Suprapubic skin (tissue), 4 donors: Measurements from ENCODE around the gene TEKT3.

Experiments used
- CTCF ChIP-seq, 2 donors: fragments of 200-600 bp in 1 of 2; fragments of 450-650 bp in 1 of 2; sonication (generic) in 1 of 2; IDR thresholded peaks; one replicate each; pipeline ENCODE4 v1.5.1; 2016 to 2019; ENCODE audit warnings: antibody characterized with exemption in 2 of 2, mild to moderate bottlenecking in 1 of 2, moderate library complexity in 1 of 2
- POLR2A ChIP-seq, 2 donors: fragments of 450-650 bp; IDR thresholded peaks; one replicate each; pipeline ENCODE4 v1.6.1; 2017; ENCODE audit warnings: antibody characterized with exemption in 2 of 2, mild to moderate bottlenecking in 2 of 2, moderate library complexity in 2 of 2
- POLR2AphosphoS5 ChIP-seq, 3 donors: sonication (generic); formaldehyde crosslinking; IDR thresholded peaks; one replicate each; pipeline ENCODE4 v1.6.1; 2017; ENCODE audit warnings: antibody characterized with exemption in 3 of 3

- TF ChIP-seq CTCF (IDR thresholded peaks at IDR 0.05) (no peak), POLR2AphosphoS5 (IDR thresholded peaks at IDR 0.05) (no peak), POLR2A (IDR thresholded peaks at IDR 0.05) (no peak)
Observed at GRCh38 chr17:15341966-15342365, 569 bp upstream of the TEKT3 start.
